Pancreas (tissue), 10 donors: ENCODE measurements around the gene EIF4A3. TPM values are rescaled to one million over a fixed set of nuclear protein-coding genes. Genes with fewer than 3 reads are reported as not detected.

Experiments
- ATAC-seq, 4 donors: fragments of 200-7000 bp; cut with Tn5 transposase; one replicate each; pipeline versions ENCODE4 v1.8.0 to v1.9.1; 2020; ENCODE audit warnings: mild to moderate bottlenecking in 4 of 4, moderate library complexity in 4 of 4
- DNase-seq, 6 donors: peaks; one replicate each; pipeline ENCODE4 v3.0.0-alpha.2; 2020
- FAIRE-seq: peaks from 2 replicates; lab custom pipeline; 2012; peaks lifted over from hg19 to GRCh38; lab: Jason Lieb, UNC
- H3K27ac ChIP-seq, 4 donors: fragments of 200-600 bp; sonication (generic); 1 replicate in 3 of 4; 2 replicates in 1 of 4; pipeline versions ENCODE4 v1.5.0 to v1.8.0; 2020
- H3K27me3 ChIP-seq, 4 donors: fragments of 200-600 bp; one replicate each; pipeline ENCODE4 v1.8.0; 2021
- H3K36me3 ChIP-seq, 3 donors: fragments of 200-600 bp; sonication (generic) in 1 of 3; one replicate each; pipeline versions ENCODE4 v1.5.0 to v1.8.0; 2020 to 2021
- H3K4me1 ChIP-seq, 3 donors: fragments of 200-600 bp; one replicate each; pipeline ENCODE4 v1.8.0; 2021
- H3K4me3 ChIP-seq, 4 donors: fragments of 200-600 bp; sonication (generic) in 2 of 4; one replicate each; pipeline versions ENCODE4 v1.5.0 to v1.8.0; 2020 to 2021
- H3K9me3 ChIP-seq, 4 donors: fragments of 200-600 bp; one replicate each; pipeline ENCODE4 v1.8.0; 2021
- WGBS, 2 donors: extraction: QIAGEN DNeasy Blood & Tissue Kit; methylation state at CpG; one replicate each; pipeline ENCODE4 v1.1.7; 2013; 5-methylcytosine and 5-hydroxymethylcytosine counted together
- intact Hi-C, 3 donors: fragments of 100-400 bp; cut with DNase I; formaldehyde crosslinking; loops; one replicate each; pipeline versions ENCODE4 v1.11.1 to v1.14.2; 2022
- polyA plus RNA-seq, 2 donors: library from polyadenylated mRNA; stranded (reverse); fragments of 200-250 nt; gene quantifications; one replicate each; pipeline ENCODE4 v1.2.3, GENCODE V29; 2013
- total RNA-seq, 6 donors: library from RNA; stranded (reverse); fragmentation: NEBNext Ultra II Directional in 4 of 6; extraction: Animal tissue kit (Norgen Biotek cat#: 25700) in 4 of 6; gene quantifications; one replicate each; pipeline versions ENCODE4 v1.2.1 to v1.2.4, GENCODE V29; 2021 to 2023
- TF ChIP-seq, protein P1 (sequence below), 4 donors: fragments of 200-600 bp; sonication (generic) in 3 of 4; IDR thresholded peaks; one replicate each; pipeline versions ENCODE4 v1.5.0 to v1.8.0; 2021; ENCODE audit warnings: antibody characterized with exemption in 4 of 4
- donor health status: healthy with polysubstance abuse.
- donor health status: DM: no; HTN: no; CAD: no; lungs with moderate emphysema.
- donor health status: DM: no; HTN: no; CAD: no.
- donor health status: control.
- donor health status: control.
- donor health status: Bipolar disorder and iron deficiency.
- donor health status: DM: yes; HTN: yes; CAD: no.
- donor health status: DM: no; HTN: no; CAD: no.
- donor health status: DM: no; HTN: no; CAD: no.
- donor health status: DM: yes; HTN: yes; CAD: no.

The EIF4A3 gene
- total and polyA plus RNA-seq, 8 donors, result 16.2 to 37.2 (median 30.2) TPM

DNA sequence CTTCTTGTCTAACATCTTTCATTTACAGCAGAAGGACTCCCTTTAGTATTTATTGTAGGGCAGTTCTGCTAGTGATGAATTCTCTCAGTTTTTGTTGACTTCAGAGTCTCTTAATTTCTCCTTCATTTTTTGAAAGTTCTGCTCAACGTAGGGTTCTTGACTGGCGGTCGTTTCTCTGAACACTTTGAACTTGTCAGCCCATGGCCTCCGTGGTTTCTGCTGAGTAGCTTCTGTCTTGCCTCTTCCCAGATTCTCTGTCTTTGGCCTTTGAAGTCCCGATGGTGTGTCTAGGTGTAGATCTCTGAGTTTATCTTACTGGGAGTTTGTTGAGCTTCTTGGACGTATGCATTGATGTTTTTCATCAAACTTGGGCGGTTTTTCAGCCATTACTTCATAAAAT, 32.2 kb downstream of the EIF4A3 start:
- H3K27me3 ChIP-seq, result no peaks in the 10 kb centered on the region
- FAIRE-seq (no peak), ATAC-seq (no peak), DNase-seq (no peak)
- no peak overlapping the region for H3K4me3 ChIP-seq
- H3K9me3 ChIP-seq, result no peaks in the 10 kb centered on the region
- TF ChIP-seq, protein P1, sequence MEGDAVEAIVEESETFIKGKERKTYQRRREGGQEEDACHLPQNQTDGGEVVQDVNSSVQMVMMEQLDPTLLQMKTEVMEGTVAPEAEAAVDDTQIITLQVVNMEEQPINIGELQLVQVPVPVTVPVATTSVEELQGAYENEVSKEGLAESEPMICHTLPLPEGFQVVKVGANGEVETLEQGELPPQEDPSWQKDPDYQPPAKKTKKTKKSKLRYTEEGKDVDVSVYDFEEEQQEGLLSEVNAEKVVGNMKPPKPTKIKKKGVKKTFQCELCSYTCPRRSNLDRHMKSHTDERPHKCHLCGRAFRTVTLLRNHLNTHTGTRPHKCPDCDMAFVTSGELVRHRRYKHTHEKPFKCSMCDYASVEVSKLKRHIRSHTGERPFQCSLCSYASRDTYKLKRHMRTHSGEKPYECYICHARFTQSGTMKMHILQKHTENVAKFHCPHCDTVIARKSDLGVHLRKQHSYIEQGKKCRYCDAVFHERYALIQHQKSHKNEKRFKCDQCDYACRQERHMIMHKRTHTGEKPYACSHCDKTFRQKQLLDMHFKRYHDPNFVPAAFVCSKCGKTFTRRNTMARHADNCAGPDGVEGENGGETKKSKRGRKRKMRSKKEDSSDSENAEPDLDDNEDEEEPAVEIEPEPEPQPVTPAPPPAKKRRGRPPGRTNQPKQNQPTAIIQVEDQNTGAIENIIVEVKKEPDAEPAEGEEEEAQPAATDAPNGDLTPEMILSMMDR (IDR thresholded peaks at IDR 0.05), result no peak
- intact Hi-C loops, result no loop called here
- no peaks in the 10 kb centered on the region for H3K4me1 ChIP-seq
- no peaks in the 10 kb centered on the region for H3K36me3 ChIP-seq
- no peak overlapping the region for H3K27ac ChIP-seq
- WGBS, 2 donors, result 86 to 92% methylated on average over 7 of the region's 7 CpGs

DNA sequence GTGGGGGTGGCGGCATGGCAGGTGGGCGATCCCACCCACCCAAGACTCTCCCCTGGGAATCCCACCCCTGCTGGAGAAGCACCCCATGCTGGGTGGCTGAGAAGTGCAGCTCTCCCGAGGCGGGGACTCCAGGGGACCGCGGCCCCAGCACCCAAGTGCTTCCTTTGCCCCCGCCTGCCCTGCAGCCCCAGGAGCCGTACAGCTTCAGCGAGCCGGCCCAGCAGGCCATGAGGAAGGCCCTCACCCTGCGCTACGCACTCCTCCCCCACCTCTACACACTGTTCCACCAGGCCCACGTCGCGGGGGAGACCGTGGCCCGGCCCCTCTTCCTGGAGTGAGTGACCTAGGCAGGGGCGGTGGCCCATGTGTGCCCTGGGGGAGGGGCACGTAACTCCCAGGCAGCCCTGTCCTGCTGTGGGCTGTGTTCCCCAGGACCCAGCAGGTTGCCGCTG, 33.9 kb downstream of the EIF4A3 start:
- TF ChIP-seq, protein P1 (IDR thresholded peaks at IDR 0.05), result no peak

DNA sequence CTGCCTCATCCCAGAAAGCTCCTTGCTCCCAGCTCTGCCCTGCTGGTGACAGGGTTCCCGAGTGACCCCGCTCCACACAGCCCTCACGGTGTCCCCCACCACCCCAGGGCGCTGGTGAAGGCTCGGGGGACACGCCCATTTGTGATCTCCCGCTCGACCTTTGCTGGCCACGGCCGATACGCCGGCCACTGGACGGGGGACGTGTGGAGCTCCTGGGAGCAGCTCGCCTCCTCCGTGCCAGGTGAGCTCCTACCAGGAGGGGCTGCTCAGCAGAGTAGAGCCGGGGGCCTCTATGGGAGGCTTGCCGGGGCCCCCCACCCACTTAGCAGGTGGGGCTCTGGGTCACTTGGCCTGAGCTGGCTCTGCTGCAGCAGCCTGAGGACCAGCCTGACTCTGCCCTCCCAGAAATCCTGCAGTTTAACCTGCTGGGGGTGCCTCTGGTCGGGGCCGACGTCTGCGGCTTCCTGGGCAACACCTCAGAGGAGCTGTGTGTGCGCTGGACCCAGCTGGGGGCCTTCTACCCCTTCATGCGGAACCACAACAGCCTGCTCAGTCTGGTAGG, 34.4 kb downstream of the EIF4A3 start:
- no peaks in the 10 kb centered on the region for H3K9me3 ChIP-seq
- no peak overlapping the region for H3K27ac ChIP-seq
- 95 to 97% methylated on average over 16 to 24 of the region's 24 CpGs for WGBS, 2 donors
- no peak overlapping the region for H3K4me3 ChIP-seq
- FAIRE-seq (no peak), ATAC-seq (no peak), DNase-seq (peak in 1 of 6 donors; percentile 64)
- H3K4me1 ChIP-seq, result no peaks in the 10 kb centered on the region
- no peaks in the 10 kb centered on the region for H3K27me3 ChIP-seq
- no peaks in the 10 kb centered on the region for H3K36me3 ChIP-seq
- intact Hi-C loops, result no loop called here
- TF ChIP-seq, protein P1 (IDR thresholded peaks at IDR 0.05), result no peak

More for the DNA sequence above, 33.9 kb downstream of the EIF4A3 start:
- ATAC-seq (no peak), DNase-seq (no peak), FAIRE-seq (no peak)
- Histone ChIP-seq H3K4me1 (no peaks in the 10 kb centered on the region), H3K27me3 (no peaks in the 10 kb centered on the region), H3K36me3 (no peaks in the 10 kb centered on the region), H3K4me3 (no peak overlapping the region), H3K9me3 (no peaks in the 10 kb centered on the region), H3K27ac (no peak overlapping the region)
- intact Hi-C loops, result no loop called here
- WGBS, 2 donors, result 94 to 95% methylated on average over 16 to 20 of the region's 20 CpGs

DNA sequence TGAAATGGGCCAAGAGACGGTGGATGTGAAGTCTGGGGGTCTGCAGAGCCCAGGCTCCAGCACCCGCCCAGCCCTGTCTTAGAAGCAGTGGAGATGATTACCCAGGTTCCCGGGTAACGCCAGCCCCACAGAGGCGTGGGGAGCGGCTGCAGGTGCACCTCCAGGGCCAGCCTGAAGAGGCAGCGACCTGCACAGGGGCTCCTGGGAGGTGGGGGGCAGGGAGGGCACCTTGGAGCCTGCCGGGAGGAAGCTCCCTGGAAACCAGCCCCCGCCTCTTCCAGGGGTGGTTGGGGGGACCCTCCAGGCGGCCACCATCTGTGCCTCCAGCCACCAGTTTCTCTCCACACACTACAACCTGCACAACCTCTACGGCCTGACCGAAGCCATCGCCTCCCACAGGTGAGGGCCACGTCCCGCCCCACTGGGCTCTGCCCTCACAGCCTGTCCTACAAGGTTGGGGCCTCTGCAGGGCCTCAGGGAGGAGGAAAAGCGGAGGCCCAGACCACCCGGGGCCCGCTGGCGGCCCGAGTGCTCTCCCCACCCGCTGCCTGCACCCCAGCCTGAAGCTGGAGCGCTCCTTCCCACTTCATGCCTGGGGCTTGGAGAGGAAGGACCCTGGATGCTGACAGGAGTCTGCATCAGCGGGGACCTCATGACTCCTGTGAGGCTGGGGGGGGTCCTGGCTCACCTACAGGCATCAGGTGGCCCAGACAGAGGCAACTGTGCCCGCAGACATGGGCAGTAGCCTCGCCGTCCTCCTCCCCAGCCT, 35.0 kb downstream of the EIF4A3 start:
- H3K4me1 ChIP-seq, result no peaks in the 10 kb centered on the region
- intact Hi-C loops, result no loop called here
- no peak overlapping the region for H3K4me3 ChIP-seq
- no peak overlapping the region for H3K27ac ChIP-seq
- DNase-seq (no peak), ATAC-seq (no peak), FAIRE-seq (no peak)
- TF ChIP-seq, protein P1 (IDR thresholded peaks at IDR 0.05), result no peak
- WGBS, 2 donors, result 89 to 91% methylated on average over 24 to 26 of the region's 26 CpGs
- no peaks in the 10 kb centered on the region for H3K27me3 ChIP-seq
- H3K9me3 ChIP-seq, result no peaks in the 10 kb centered on the region
- H3K36me3 ChIP-seq, result no peaks in the 10 kb centered on the region
